Neutrophil (primary cell): Measurements from ENCODE around the gene TNC.

Source experiments
- H3K27ac ChIP-seq: fragments of 200-600 bp; sonication (generic); 2 replicates; pipeline ENCODE4 v1.5.1; 2016; ENCODE audit warnings: mild to moderate bottlenecking, moderate library complexity
- H3K27me3 ChIP-seq: fragments of 200-600 bp; sonication (generic); 2 replicates; pipeline ENCODE4 v1.6.0; 2016; ENCODE audit warnings: mild to moderate bottlenecking
- H3K36me3 ChIP-seq: fragments of 200-600 bp; sonication (generic); 2 replicates; pipeline ENCODE4 v1.5.1; 2017
- H3K4me1 ChIP-seq, 2 experiments: fragments of 200-600 bp in 1 of 2; sonication (generic) in 1 of 2; 1 replicate in 1 of 2; 2 replicates in 1 of 2; pipeline versions ENCODE4 v1.5.1 to v1.6.1; 2013 to 2016; ENCODE audit warnings: low read depth in 1 of 2, low read length in 1 of 2, mild to moderate bottlenecking in 1 of 2, moderate library complexity in 1 of 2; ENCODE audit not compliant: control insufficient read depth in 1 of 2, insufficient read depth in 1 of 2
- H3K4me3 ChIP-seq, 2 experiments: fragments of 200-600 bp in 1 of 2; sonication (generic) in 1 of 2; 1 replicate in 1 of 2; 2 replicates in 1 of 2; pipeline ENCODE4 v1.5.1; 2013 to 2016; ENCODE audit warnings: low read depth in 1 of 2, low read length in 1 of 2, mild to moderate bottlenecking in 1 of 2, moderate library complexity in 1 of 2
- H3K9me3 ChIP-seq: fragments of 200-600 bp; sonication (generic); 2 replicates; pipeline ENCODE4 v1.5.1; 2016
- CTCF ChIP-seq: fragments of 200-600 bp; sonication (generic); IDR thresholded peaks from 2 replicates; pipeline ENCODE4 v1.5.1; 2016; ENCODE audit warnings: antibody characterized with exemption

TNC gene

GRCh38 chr9:115142517-115143270 lies 24.7 kb upstream of the TNC start:
- Histone ChIP-seq H3K27me3 (peaks cover 6% of the 10 kb centered on the region), H3K27ac (no peak overlapping the region), H3K36me3 (no peaks in the 10 kb centered on the region), H3K4me1 (no peaks in the 10 kb centered on the region), H3K4me3 (no peak overlapping the region), H3K9me3 (no peaks in the 10 kb centered on the region)
- TF ChIP-seq CTCF, result no peak

GRCh38 chr9:115142090-115142489 lies 24.1 kb upstream of the TNC start:
- Histone ChIP-seq H3K4me1 (no peaks in the 10 kb centered on the region), H3K9me3 (no peaks in the 10 kb centered on the region), H3K36me3 (no peaks in the 10 kb centered on the region), H3K27me3 (peaks cover 6% of the 10 kb centered on the region), H3K4me3 (no peak overlapping the region), H3K27ac (no peak overlapping the region)
- no peak for TF ChIP-seq CTCF

- Histone ChIP-seq H3K9me3 (no peaks in the 10 kb centered on the region), H3K27ac (no peak overlapping the region), H3K27me3 (peaks cover 6% of the 10 kb centered on the region), H3K4me1 (no peaks in the 10 kb centered on the region), H3K4me3 (no peak overlapping the region), H3K36me3 (no peaks in the 10 kb centered on the region)
- no peak for TF ChIP-seq CTCF
Observed at GRCh38 chr9:115141612-115142011, 23.7 kb upstream of the TNC start.

- Histone ChIP-seq H3K4me3 (no peak overlapping the region), H3K9me3 (no peaks in the 10 kb centered on the region), H3K36me3 (no peaks in the 10 kb centered on the region), H3K27me3 (peaks cover 6% of the 10 kb centered on the region), H3K4me1 (no peaks in the 10 kb centered on the region), H3K27ac (no peak overlapping the region)
- no peak for TF ChIP-seq CTCF
Observed at GRCh38 chr9:115138151-115138550, 20.2 kb upstream of the TNC start.

GRCh38 chr9:115137526-115137925 lies 19.6 kb upstream of the TNC start:
- no peak for TF ChIP-seq CTCF
- peaks cover 4% of the 10 kb centered on the region for H3K27me3 ChIP-seq
- no peaks in the 10 kb centered on the region for H3K36me3 ChIP-seq
- no peak overlapping the region for H3K4me3 ChIP-seq
- H3K27ac ChIP-seq, result no peak overlapping the region
- no peaks in the 10 kb centered on the region for H3K4me1 ChIP-seq
- H3K9me3 ChIP-seq, result no peaks in the 10 kb centered on the region
